Measurements from ENCODE around the gene PHLDA3.

Gene PHLDA3

DNA sequence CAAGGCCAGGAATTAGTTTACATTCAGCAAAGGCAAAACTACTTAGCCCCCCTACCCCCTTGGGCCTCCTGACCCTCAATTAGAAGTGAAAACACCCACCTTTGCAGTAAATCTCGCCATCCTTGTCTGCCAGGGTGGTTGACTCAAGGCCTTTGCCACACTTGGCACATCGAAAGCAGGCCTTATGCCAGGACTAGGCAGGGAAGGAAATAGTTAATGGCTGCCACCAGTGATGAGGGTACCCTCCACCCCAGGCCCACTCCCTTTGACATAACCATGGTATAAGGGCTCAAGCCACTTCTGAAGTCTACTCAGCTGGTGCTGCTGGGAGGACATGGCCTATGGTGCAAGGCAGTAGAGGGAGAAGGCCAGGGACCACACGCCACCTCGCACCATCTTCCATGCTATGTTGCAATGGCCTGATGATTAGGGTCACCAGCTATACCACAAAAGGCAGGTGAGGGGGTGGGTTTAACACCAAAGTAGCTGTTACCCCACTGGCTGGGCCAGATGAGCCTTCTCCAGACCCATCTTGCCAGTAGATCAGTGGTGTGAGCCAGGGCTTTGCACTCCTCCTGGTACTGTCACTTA lies 16.3 kb upstream of the PHLDA3 start:
- H3K9me3 ChIP-seq (ENCODE audit: insufficient read depth, low read length, severe bottlenecking) = no peaks in the 10 kb centered on the region
- no peaks in the 10 kb centered on the region for H3K27me3 ChIP-seq (ENCODE audit: insufficient read depth, low read length, poor library complexity)
- no peaks in the 10 kb centered on the region for H3K79me2 ChIP-seq (ENCODE audit: insufficient read depth, low read length)
- no peak overlapping the region for H3K4me2 ChIP-seq (ENCODE audit: insufficient read depth, low read length)
- H3K36me3 ChIP-seq (ENCODE audit: insufficient read depth, low read length) = peaks cover 71% of the 10 kb centered on the region
- DNase-seq (no peak), ATAC-seq (ENCODE audit: insufficient read depth, low read depth) (no peak)
- no peak overlapping the region for H2AFZ ChIP-seq (ENCODE audit: low read depth, low read length)
- H3K9ac ChIP-seq (ENCODE audit: low read depth, low read length) = no peak overlapping the region
- H3K4me3 ChIP-seq (ENCODE audit: low read depth in 1 of 2, low read length in 2 of 2) = no peak overlapping the region
- H3K4me1 ChIP-seq (ENCODE audit: insufficient read depth, low read length) = no peaks in the 10 kb centered on the region
- TF ChIP-seq, protein P1, sequence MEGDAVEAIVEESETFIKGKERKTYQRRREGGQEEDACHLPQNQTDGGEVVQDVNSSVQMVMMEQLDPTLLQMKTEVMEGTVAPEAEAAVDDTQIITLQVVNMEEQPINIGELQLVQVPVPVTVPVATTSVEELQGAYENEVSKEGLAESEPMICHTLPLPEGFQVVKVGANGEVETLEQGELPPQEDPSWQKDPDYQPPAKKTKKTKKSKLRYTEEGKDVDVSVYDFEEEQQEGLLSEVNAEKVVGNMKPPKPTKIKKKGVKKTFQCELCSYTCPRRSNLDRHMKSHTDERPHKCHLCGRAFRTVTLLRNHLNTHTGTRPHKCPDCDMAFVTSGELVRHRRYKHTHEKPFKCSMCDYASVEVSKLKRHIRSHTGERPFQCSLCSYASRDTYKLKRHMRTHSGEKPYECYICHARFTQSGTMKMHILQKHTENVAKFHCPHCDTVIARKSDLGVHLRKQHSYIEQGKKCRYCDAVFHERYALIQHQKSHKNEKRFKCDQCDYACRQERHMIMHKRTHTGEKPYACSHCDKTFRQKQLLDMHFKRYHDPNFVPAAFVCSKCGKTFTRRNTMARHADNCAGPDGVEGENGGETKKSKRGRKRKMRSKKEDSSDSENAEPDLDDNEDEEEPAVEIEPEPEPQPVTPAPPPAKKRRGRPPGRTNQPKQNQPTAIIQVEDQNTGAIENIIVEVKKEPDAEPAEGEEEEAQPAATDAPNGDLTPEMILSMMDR (IDR thresholded peaks at IDR 0.05; ENCODE audit: borderline replicate concordance, extremely low read depth, low read length, poor library complexity, severe bottlenecking) = no peak
- no peak for TF ChIP-seq EZH2 (IDR thresholded peaks at IDR 0.05; ENCODE audit: borderline replicate concordance, low read depth, low read length, severe bottlenecking)
- peaks cover 8% of the 10 kb centered on the region for H4K20me1 ChIP-seq (ENCODE audit: insufficient read depth, low read length)
- H3K27ac ChIP-seq (ENCODE audit: low read length) = no peak overlapping the region

DNA sequence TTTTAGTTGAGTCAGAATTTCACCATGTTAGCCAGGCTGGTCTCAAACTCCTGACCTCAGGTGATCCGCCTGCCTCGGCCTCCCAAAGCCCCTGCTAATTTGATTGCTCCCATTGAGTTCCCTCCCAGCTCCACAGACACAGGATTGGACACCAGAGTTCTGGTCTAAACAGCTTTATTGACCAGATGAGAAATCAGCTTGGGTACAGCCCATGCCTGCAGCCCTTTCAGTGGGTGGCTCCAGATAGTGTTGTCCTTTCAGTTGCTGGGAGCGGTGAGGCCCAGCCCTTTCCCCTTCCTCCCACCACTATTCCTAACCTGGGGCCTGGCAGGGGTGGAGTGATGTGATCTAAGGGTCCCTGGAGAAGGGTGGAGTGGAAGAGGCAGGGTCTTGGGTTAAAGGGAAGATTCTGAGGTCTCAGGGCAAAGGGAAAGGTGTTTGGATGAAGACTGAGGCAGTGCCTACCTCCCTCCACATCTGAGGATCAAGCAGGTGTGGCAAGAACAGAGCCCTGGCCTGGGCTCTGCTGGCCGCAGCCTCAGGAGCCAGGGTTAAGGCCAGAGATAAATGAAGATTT lies 14.5 kb upstream of the PHLDA3 start:
- Histone ChIP-seq H3K79me2 (ENCODE audit: insufficient read depth, low read length) (no peaks in the 10 kb centered on the region), H3K9ac (ENCODE audit: low read depth, low read length) (no peak overlapping the region), H4K20me1 (ENCODE audit: insufficient read depth, low read length) (peaks cover 8% of the 10 kb centered on the region), H3K36me3 (ENCODE audit: insufficient read depth, low read length) (peaks cover 54% of the 10 kb centered on the region), H3K9me3 (ENCODE audit: insufficient read depth, low read length, severe bottlenecking) (no peaks in the 10 kb centered on the region), H3K4me3 (ENCODE audit: low read depth in 1 of 2, low read length in 2 of 2) (no peak overlapping the region), H3K27ac (ENCODE audit: low read length) (no peak overlapping the region), H3K27me3 (ENCODE audit: insufficient read depth, low read length, poor library complexity) (no peaks in the 10 kb centered on the region), H2AFZ (ENCODE audit: low read depth, low read length) (no peak overlapping the region), H3K4me2 (ENCODE audit: insufficient read depth, low read length) (no peak overlapping the region), H3K4me1 (ENCODE audit: insufficient read depth, low read length) (no peaks in the 10 kb centered on the region)
- ATAC-seq (ENCODE audit: insufficient read depth, low read depth) = no peak
- TF ChIP-seq EZH2 (IDR thresholded peaks at IDR 0.05; ENCODE audit: borderline replicate concordance, low read depth, low read length, severe bottlenecking) = no peak
- TF ChIP-seq, protein P1 (IDR thresholded peaks at IDR 0.05; ENCODE audit: borderline replicate concordance, extremely low read depth, low read length, poor library complexity, severe bottlenecking) = no peak
- DNase-seq = no peak

DNA sequence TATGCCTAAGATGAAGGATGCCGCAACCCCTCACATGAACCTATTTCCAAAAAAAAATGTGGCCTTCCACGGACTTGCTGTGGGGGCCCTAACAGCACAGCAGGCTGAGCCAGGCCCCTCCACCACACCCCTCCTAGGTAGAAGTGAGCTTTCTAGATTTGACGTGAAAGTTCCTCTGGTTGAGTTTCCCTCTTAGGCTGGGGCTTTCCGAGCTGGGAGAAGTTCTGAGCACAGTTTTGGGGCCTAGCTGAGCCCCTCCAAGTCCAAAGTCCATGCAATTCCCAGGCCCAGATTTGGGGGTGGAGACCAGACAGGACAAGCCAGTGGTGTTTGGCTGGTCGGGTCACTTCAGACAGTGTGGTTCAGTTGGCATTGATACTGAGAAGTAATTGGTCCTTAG lies 13.8 kb upstream of the PHLDA3 start:
- Histone ChIP-seq H3K9me3 (ENCODE audit: insufficient read depth, low read length, severe bottlenecking) (no peaks in the 10 kb centered on the region), H2AFZ (ENCODE audit: low read depth, low read length) (no peak overlapping the region), H3K27me3 (ENCODE audit: insufficient read depth, low read length, poor library complexity) (no peaks in the 10 kb centered on the region), H3K79me2 (ENCODE audit: insufficient read depth, low read length) (no peaks in the 10 kb centered on the region), H3K27ac (ENCODE audit: low read length) (no peak overlapping the region), H3K4me3 (ENCODE audit: low read depth in 1 of 2, low read length in 2 of 2) (no peak overlapping the region), H3K36me3 (ENCODE audit: insufficient read depth, low read length) (peaks cover 47% of the 10 kb centered on the region), H3K9ac (ENCODE audit: low read depth, low read length) (no peak overlapping the region), H3K4me2 (ENCODE audit: insufficient read depth, low read length) (no peak overlapping the region), H3K4me1 (ENCODE audit: insufficient read depth, low read length) (no peaks in the 10 kb centered on the region), H4K20me1 (ENCODE audit: insufficient read depth, low read length) (peaks cover 8% of the 10 kb centered on the region)
- no peak for TF ChIP-seq EZH2 (IDR thresholded peaks at IDR 0.05; ENCODE audit: borderline replicate concordance, low read depth, low read length, severe bottlenecking)
- TF ChIP-seq, protein P1 (IDR thresholded peaks at IDR 0.05; ENCODE audit: borderline replicate concordance, extremely low read depth, low read length, poor library complexity, severe bottlenecking) = no peak
- ATAC-seq (ENCODE audit: insufficient read depth, low read depth) (no peak), DNase-seq (no peak)

Measured in DND-41 (cell line).